Esophagus squamous epithelium (tissue), 4 donors: ENCODE results near the gene TAS2R43.
"Not testable (repeated sequence)": the region's sequence is repeated elsewhere in the genome, so short reads cannot be mapped to it uniquely, and the experiment has no call there.

Source experiments
- POLR2A ChIP-seq, 4 donors: fragments of 450-650 bp; IDR thresholded peaks; one replicate each; pipeline ENCODE4 v1.6.1; 2017; ENCODE audit warnings: antibody characterized with exemption in 4 of 4, mild to moderate bottlenecking in 4 of 4, moderate library complexity in 3 of 4
- TF ChIP-seq, protein P1 (sequence below), 6 experiments: fragments of 450-650 bp in 4 of 6; fragments of 200-600 bp in 2 of 6; sonication (generic) in 2 of 6; IDR thresholded peaks; one replicate each; pipeline ENCODE4 v1.5.1; 2016 to 2019; ENCODE audit warnings: antibody characterized with exemption in 6 of 6, mild to moderate bottlenecking in 4 of 6, moderate library complexity in 4 of 6

GRCh38 chr12:11111213-11111612 is 19.1 kb upstream of the TAS2R43 start:
- TF ChIP-seq, protein P1, sequence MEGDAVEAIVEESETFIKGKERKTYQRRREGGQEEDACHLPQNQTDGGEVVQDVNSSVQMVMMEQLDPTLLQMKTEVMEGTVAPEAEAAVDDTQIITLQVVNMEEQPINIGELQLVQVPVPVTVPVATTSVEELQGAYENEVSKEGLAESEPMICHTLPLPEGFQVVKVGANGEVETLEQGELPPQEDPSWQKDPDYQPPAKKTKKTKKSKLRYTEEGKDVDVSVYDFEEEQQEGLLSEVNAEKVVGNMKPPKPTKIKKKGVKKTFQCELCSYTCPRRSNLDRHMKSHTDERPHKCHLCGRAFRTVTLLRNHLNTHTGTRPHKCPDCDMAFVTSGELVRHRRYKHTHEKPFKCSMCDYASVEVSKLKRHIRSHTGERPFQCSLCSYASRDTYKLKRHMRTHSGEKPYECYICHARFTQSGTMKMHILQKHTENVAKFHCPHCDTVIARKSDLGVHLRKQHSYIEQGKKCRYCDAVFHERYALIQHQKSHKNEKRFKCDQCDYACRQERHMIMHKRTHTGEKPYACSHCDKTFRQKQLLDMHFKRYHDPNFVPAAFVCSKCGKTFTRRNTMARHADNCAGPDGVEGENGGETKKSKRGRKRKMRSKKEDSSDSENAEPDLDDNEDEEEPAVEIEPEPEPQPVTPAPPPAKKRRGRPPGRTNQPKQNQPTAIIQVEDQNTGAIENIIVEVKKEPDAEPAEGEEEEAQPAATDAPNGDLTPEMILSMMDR (IDR thresholded peaks at IDR 0.05), result not testable (repeated sequence)
- TF ChIP-seq POLR2A (IDR thresholded peaks at IDR 0.05), result not testable (repeated sequence)
